Amniotic epithelial cell (primary cell): Measurements from ENCODE around the gene PEX6.

Experiments
- DNase-seq: peaks from one replicate; pipeline ENCODE4 v3.0.0-alpha.2; 2010; ENCODE audit warnings: low read depth

PEX6 gene, protein sequence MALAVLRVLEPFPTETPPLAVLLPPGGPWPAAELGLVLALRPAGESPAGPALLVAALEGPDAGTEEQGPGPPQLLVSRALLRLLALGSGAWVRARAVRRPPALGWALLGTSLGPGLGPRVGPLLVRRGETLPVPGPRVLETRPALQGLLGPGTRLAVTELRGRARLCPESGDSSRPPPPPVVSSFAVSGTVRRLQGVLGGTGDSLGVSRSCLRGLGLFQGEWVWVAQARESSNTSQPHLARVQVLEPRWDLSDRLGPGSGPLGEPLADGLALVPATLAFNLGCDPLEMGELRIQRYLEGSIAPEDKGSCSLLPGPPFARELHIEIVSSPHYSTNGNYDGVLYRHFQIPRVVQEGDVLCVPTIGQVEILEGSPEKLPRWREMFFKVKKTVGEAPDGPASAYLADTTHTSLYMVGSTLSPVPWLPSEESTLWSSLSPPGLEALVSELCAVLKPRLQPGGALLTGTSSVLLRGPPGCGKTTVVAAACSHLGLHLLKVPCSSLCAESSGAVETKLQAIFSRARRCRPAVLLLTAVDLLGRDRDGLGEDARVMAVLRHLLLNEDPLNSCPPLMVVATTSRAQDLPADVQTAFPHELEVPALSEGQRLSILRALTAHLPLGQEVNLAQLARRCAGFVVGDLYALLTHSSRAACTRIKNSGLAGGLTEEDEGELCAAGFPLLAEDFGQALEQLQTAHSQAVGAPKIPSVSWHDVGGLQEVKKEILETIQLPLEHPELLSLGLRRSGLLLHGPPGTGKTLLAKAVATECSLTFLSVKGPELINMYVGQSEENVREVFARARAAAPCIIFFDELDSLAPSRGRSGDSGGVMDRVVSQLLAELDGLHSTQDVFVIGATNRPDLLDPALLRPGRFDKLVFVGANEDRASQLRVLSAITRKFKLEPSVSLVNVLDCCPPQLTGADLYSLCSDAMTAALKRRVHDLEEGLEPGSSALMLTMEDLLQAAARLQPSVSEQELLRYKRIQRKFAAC

DNA sequence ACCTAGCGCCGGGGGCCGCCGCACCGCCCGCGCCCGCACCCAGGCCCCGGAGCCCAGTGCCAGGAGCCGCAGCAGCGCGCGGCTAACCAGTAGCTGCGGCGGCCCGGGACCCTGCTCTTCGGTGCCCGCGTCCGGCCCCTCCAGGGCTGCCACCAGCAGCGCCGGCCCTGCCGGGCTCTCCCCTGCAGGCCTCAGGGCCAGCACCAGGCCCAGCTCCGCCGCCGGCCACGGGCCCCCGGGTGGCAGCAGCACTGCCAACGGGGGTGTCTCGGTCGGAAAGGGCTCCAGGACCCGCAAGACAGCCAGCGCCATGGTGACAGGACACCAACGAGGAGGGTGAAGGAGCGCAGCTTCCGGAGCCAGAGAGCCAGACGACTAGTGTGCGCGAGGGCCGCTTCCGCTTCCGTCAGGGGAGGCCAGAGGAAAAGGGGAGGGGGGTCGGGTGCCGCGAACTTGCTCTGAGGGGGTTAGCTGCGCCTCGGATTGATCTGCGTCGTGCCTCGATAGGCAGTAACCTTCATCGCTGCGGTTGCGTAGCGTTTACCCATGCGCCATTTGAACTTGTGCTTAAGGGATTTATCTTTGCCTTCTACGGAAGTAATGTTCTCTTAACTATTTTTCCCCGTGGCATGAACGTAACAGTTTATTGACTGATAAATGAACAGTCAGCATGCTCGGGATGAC is at the start of gene PEX6:
TSS of gene PEX6 (minus strand) at position 343 of the 684 bp plus-strand sequence. CDS start at position 312, 31 bp downstream.
- peak; percentile 59 for DNase-seq

DNA sequence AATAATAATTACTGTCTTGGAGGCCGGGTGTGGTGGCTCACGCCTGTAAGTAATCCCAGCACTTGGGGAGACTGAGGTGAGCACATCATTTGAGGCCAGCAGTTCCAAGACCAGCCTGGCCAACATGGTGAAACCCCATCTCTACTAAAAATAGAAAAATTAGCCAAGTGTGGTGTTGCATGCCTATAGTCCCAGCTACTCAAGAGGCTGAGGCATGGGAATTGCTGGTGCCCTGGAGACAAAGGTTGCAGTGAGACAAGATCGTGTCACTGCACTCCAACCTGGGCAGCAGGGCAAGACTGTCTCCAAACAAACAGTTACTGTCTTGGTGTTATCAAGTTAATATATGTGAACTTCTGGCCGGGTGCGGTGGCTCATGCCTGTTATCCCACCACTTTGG is 47.4 kb upstream of the PEX6 start:
- DNase-seq = no peak

GRCh38 chr6:43024436-43024835 is 45.5 kb upstream of the PEX6 start:
- no peak for DNase-seq

GRCh38 chr6:43021270-43022047 is 42.5 kb upstream of the PEX6 start, which contains the start of gene RRP36:
RRP36 (plus strand) TSS chr6:43021623; CDS start chr6:43021655, 32 bp downstream.
- peak; percentile 62 for DNase-seq

GRCh38 chr6:43020847-43021246 is 41.9 kb upstream of the PEX6 start:
- peak; percentile 23 for DNase-seq

- DNase-seq = no peak
Observed at GRCh38 chr6:43020052-43020705, 41.2 kb upstream of the PEX6 start.

GRCh38 chr6:43019152-43019551 is 40.2 kb upstream of the PEX6 start:
- DNase-seq = no peak

DNA sequence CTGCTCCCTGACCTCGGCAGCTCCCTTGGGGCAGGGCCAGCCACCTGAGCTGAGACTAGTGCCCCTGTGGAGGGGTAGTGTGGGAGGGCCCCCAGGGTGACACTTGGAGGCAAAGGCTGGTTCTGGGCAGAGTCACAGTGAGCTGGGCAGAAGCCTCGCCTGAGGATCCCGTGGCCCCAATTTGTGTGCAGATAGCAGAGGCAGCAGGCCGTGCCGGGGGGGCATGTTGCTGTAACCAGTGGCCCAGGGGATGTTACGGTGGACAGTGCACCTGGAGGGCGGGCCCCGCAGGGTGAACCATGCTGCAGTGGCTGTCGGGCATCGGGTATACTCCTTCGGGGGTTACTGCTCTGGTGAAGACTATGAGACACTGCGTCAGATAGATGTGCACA is 38.0 kb upstream of the PEX6 start:
- DNase-seq = no peak

DNA sequence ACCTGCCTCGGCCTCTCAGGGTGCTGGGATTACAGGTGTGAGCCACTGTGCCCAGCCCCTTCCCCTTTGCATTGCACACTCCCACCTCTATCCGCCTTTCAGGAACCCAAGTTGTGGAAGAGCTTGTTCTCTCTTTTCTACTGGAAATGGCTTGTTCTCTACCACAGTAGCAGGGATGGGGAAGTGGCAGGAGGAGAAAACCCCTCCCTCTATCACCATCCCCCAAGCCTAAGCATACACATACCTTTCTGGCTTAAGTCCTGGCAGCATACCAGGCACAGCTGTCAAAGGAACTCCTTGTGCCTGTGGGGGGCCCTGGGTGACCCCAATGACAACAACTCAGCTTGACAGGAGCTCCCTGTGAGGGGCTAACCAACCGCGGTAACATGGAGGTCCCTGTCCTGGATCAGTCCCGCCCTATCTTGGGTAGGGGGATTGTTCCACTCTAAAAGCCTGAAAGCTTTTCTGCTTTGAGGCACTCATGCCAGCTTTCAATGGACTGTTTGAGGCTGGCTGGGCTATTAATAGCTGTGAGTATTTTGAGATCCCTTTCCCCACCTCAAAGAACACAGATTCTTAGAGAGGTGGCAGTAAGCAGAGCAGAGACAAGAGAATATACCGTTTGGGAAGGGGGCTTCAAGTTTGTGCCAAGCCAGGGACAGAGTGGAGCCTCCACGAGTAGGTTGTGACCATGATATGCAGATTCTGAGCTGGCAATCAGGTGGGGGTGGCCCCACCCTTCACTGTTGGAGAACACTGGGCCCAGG is 37.4 kb upstream of the PEX6 start:
- no peak for DNase-seq

GRCh38 chr6:43014434-43014909 is 35.5 kb upstream of the PEX6 start:
- DNase-seq = peak; percentile 27

DNA sequence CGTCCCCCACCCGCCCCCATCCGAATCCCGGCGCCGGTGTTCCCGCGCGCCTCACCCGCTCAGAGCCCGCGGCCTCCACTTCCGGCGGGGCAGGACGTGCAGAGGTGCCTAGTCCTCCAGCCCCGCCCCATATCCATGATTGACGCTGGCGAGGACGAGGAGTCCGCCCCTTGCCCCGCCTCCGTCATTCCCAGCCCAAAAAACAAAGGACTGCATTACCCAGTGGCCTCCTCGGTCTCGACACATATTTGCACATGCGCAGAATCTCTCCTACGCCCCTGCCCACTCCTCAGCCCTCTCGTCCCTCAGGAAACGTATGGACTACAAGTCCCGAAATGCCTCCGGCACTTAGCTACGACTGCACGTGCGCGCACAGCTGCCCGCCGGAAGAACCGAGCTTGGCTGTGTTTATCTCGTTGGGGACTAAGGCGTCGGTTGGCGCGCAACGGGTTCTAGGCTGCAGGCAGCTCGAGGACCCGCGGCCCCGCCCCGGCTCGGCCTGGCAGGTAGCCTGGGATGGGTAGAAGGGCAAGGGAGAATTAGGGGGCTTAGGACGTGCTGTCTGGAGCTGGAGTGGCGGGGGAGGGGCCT is 35.0 kb upstream of the PEX6 start, which contains the start of the genes KLHDC3 and MEA1:
TSS of gene KLHDC3 (plus strand) at position 407 of the 591 bp plus-strand sequence. CDS start 2,944 bp downstream, outside the sequence.
TSS of gene MEA1 (minus strand) at position 104 of the 591 bp plus-strand sequence. CDS start 133 bp downstream, outside the sequence.
- DNase-seq = peak; percentile 100

DNA sequence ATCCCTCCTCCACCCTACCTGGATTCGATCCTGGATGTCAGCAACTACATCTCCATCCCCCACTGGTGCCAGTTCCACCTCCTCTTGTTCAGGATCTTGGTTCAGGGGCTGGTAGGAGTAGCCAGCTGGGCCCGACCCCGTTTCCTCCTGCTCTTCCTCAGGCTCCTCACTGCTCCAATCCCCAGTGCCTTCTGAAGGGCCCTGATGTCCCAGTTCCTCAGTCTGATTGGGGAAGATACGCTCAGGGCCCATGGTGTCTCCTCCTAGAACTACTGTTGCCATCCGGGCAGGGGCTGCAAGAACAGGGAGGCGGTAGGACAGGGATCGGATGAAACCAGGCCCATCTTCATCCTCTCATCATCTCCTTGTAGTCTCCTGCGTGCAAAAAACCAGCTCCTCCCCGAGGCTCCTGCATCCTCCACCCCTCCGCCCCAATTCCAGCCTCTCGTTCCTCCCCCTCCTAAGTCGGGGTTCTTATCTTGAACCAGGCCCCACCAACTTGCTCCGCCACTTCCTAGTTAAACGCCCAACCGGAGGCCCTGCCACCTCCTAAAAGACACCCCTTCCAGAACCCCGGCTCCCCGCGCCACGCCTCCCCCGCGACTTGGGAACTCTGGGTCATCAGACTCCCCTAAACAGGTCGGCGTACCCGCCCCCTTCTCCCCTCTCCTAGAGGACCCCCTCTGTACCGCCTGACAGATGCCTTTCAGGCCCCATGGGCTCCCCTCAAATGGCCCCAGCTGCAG is 34.3 kb upstream of the PEX6 start:
- no peak for DNase-seq

DNA sequence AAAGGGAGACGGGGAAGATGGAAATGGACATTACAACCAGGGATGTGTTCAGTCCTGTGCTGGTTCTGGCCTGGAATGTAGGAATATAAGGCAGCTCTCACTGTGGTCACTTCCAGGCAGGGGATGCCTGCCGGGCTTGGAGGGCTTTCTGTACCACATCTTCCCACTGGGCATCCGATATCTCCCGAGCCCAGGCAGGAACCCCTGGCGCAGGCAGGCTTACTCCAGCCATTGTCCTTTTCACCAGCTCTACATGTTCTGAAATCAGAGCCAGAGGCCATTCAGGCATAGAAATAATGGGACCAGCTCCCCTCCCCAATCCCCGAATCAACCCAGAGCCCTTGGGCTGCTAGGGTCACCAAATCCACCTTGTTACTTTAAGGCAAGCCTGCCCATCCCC is 33.4 kb upstream of the PEX6 start:
- no peak for DNase-seq

GRCh38 chr6:43011207-43011606 is 32.2 kb upstream of the PEX6 start:
- no peak for DNase-seq

GRCh38 chr6:43009124-43009523 is 30.1 kb upstream of the PEX6 start:
- no peak for DNase-seq

DNA sequence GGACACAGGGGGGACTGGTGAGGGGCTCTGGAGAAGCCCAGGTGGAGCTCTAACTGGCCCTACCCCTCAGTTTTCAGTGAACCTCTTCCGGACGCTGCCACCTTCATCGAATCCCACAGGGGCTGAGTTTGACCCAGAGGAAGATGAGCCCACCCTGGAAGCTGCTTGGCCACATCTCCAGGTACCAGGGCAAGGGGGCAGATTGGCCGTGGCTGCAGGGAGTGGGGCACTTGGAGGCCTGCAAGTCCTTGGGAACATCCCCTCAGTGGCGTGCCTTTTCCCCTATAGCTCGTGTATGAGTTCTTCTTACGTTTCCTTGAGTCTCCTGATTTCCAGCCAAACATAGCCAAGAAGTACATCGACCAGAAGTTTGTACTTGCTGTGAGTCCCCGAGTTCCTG is 28.1 kb upstream of the PEX6 start:
- no peak for DNase-seq

- DNase-seq = no peak
Observed at GRCh38 chr6:43006251-43006650, 27.3 kb upstream of the PEX6 start.

- no peak for DNase-seq
Observed at GRCh38 chr6:43005844-43006243, 26.9 kb upstream of the PEX6 start.
